ENCODE measurements around the gene TBC1D10B. TPM values are rescaled to one million over a fixed set of nuclear protein-coding genes. Genes with fewer than 3 reads are reported as not detected.

TBC1D10B gene, protein sequence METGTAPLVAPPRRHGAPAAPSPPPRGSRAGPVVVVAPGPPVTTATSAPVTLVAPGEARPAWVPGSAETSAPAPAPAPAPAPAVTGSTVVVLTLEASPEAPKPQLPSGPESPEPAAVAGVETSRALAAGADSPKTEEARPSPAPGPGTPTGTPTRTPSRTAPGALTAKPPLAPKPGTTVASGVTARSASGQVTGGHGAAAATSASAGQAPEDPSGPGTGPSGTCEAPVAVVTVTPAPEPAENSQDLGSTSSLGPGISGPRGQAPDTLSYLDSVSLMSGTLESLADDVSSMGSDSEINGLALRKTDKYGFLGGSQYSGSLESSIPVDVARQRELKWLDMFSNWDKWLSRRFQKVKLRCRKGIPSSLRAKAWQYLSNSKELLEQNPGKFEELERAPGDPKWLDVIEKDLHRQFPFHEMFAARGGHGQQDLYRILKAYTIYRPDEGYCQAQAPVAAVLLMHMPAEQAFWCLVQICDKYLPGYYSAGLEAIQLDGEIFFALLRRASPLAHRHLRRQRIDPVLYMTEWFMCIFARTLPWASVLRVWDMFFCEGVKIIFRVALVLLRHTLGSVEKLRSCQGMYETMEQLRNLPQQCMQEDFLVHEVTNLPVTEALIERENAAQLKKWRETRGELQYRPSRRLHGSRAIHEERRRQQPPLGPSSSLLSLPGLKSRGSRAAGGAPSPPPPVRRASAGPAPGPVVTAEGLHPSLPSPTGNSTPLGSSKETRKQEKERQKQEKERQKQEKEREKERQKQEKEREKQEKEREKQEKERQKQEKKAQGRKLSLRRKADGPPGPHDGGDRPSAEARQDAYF
- total RNA-seq (2014; rRNA removed; shearing (Covaris generic)) = 10.4 and 15.9 TPM in 2 replicates

DNA sequence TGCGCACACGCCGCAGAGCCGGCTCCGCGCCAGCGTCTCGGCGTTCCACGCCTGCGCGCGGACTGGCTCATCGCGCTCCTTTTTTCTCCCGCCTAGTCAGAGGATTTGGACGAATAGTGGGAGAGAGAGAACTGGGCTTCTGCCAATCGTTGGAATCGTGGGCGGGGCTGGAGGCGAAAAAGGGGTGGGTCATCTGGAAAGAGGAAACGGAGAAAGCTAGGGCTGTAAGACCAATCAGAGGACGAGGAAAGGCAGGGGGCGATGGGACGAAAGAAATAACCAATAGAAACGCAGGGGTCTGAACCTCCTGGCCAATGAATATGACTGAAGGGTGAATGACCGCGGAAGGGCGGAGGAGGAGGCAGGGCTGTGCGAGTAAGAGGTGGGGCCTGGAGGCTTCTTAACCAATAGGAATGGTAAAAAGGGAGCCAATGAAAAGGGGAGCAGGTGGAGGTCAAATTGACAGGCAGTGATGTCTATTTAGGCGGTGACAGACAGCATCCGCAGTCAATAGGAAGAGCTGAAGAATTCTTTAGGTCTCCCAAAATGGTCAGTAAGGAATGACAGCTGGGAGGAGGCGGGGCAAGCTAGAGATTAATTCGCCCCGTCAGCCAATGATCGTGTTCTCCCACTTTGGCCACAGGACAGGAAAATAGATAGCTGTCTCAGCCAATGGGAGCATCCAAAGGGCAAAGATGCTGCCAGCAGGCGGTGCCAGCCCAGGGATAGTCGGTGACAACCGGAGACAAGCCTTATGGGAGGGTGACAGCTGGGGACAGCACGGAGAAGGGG is at the start of gene TBC1D10B:
TBC1D10B (minus strand) TSS at position 39 of the 792 bp plus-strand sequence. CDS start 311 bp downstream, outside the sequence.
- peak; percentile 100 for DNase-seq (ENCODE audit: low spot score)

DNA sequence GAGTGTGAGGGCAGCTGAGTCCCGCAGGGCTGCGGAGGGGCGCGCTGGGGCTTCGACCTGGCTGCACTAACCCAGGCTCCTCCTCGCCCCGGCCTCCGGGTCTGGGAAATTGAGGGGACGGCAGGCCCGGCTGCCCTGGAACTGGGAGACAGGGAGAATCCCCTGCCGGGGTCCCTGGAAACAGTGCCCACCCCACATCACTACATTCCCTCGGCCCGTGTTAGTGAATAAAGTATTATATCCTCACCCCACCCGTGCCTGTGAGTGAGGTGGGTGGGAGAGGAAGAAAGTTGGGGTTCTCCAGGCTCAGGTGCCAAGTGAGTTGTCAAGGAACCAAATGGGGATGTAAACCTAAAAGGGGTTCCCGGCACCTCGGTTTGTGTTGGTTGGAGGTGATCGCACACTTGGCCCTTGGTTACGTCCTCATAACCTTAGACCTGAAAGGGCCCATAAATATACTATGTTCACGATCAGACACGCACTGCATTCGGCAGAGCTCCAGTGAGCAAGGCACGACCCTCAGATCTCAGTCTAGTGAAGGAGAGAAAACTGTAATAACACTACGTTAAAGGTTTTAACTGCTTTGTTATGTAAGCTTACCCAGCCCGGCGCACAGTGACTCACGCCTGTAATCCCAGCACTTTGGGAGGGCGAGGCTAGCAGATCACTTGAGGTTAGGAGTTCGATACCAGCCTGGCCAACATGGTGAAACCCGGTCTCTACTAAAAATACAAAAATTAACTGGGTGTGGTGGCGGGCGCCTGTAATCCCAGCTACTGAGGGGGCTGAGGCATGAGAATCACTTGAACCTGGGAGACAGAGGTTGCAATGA is 48.3 kb upstream of the TBC1D10B start:
- DNase-seq (ENCODE audit: low spot score) = no peak

DNA sequence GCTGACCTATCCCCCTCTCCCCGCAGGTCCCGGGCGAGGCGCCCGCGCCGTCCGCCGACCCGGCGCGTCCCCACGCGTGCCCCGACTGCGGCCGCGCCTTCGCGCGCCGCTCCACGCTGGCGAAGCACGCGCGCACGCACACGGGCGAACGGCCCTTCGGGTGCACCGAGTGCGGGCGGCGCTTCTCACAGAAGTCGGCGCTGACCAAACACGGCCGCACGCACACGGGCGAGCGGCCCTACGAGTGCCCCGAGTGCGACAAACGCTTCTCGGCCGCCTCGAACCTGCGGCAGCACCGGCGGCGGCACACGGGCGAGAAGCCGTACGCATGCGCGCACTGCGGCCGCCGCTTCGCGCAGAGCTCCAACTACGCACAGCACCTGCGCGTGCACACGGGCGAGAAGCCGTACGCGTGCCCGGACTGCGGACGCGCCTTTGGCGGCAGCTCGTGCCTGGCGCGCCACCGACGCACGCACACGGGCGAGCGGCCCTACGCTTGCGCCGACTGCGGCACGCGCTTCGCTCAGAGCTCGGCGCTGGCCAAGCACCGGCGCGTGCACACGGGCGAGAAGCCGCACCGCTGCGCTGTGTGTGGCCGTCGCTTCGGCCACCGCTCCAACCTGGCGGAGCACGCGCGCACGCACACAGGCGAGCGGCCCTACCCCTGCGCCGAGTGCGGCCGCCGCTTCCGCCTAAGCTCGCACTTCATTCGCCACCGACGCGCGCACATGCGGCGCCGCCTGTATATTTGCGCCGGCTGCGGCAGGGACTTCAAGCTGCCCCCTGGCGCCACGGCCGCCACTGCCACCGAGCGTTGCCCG is 47.4 kb upstream of the TBC1D10B start:
- DNase-seq (ENCODE audit: low spot score) = no peak

DNA sequence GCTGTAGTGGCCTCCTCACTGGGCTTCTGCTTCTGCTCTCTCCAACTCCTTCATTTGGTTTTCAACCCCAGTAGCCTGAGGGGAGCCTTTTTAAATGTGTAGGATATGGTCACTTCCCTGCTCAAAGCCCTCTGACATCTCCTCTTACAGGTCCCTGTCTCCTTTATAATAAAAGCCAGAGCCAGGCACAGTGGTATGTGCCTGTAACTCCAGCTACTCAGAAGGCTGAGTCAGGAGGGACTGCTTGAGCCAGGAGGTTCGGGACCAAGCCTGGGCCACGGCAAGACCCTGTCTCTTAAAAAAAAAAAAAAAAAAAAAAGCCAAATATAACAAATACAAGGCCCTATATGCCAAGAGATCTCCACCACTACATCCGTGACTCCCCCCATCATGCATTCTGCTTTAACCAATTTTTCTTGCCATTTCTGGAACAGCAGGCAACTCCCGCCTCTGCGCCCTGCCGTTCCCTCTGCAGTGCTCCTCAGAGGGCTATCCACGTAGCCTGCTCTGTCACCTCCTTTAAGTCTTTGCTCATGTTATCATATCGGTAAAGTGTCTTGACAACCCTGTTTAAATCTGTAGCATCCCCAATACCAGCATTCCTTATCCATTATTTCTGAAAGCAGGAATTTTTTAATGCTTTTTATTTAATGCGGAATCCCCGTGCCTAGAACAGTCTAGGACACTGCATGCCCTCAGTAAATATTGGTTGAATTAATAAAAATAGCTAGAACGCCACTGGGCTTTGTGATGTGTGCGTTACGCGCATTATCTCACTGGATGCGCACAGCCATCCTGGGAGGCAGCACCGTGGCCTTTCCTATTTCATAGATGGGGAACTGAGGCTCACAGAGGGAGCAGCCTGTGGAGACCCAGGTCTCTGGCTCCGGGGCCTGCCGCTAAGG is 46.6 kb upstream of the TBC1D10B start:
- no peak for DNase-seq (ENCODE audit: low spot score)

DNA sequence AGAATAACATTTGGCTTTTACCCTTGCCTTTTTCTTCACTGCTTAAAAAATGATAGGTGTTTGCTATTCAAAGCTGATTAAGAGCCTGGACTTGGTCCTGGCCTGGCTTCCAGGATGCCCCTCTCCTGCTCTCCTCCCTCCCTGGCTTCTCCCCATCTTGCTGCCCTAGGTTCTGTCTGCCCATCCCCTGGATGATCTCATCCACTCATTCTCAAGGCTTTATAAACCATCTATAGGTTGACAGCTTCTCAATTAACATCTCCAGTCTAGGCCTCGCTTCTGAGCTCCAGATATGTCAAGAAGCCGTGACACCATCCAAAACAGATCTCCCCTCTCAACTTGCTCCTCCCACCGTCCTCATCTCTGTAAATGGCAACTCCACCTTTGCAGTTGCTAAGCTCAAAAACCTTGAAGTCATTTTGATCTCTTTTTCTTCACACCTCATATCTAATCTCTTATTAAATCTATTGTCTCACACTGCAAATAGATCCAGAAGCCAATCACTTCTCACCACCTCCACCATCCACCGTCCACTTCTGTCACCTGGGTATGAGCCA is 45.8 kb upstream of the TBC1D10B start:
- DNase-seq (ENCODE audit: low spot score) = no peak

DNA sequence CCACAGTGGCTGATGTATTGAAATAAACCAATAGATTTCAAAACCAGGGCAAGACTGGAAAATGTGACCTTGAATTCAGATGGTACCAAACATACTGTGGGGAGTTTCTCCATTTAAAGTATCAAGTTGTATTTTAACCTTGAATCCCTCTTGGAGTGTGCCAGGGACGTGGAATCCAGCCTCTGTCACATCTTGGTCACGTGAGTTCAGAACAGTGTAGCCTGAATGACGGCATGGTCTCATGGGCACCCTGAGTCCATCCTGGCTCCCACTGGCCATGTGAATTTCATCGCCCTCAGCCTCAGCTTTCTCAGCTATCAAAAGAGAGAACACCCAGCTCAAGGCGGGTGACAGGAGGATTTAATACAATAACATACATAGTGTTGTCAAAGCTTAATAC is 43.9 kb upstream of the TBC1D10B start:
- DNase-seq (ENCODE audit: low spot score) = no peak

DNA sequence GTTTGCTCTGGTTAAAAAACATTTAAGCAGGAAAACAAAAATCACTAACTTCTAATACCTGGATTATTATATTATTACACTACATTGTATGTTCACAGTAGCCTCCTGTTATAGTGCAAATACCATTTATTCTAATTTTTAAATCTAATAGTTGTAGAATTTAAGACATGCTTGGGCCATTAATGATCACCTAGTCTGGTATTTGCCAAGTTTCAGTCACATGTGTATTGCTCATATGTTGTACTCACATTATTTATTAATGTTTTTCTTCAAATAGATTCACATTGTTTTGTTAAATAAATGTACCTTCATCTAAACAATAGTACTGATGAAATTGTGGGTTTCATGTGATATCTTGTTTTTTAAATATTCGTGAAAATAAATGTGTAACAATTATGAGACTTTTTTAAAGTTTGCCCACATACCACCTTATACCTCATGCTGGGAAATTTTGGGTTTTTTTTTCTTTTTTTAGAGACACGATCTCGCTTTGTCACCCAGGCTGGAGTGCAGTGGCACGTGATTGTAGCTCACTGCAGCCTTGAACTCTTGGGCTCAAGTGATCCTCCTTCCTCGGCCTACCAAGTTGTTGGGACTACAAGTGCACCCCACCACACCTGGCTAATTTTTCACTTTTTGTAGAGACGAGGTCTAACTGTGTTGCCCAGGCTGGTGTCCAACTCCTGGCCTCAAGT is 43.0 kb upstream of the TBC1D10B start:
- no peak for DNase-seq (ENCODE audit: low spot score)

DNA sequence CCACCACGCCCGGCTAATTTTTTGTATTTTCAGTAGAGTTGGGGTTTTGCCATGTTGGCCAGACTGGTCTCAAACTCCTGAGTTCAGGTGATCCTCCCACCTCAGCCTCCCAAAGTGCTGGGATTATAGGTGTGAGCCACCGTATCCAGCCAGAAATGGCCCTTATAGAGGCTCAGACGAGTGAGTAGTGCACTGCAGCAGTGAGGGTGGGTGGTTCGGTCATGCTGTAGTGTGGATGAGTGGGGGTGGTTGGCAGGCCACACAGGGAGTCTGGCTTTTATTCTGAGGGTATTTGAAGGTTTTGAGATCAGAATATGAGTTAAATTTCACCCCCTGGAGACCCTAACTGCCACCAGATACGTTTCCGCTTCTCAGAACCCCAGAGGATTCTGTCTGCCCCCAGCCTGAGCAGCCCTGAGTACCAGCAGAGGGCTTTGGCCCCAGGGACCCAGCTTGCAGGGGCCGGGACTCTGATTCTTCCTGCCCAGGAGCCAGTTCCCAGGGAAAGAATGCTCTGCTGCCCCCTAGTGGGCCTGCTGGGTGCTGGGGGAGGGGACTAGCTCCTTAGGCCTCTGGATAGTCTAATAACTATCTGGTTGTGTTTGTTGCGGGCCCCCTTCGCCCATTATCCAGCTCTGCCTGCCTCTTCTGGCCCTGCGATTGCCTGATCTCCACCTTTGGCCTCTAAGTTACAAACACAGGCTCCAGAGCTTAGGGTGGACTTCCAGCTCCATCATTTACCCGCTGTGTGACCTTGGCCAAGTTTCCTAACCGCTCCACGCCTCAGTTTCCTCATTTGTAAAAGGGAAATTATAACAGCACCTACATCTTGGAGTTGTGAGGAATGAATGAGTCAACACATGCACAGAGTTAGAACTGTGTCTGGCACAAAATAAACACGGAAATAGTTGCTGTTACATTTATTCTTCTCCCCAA is 39.1 kb upstream of the TBC1D10B start:
- peak; percentile 67 for DNase-seq (ENCODE audit: low spot score)

DNA sequence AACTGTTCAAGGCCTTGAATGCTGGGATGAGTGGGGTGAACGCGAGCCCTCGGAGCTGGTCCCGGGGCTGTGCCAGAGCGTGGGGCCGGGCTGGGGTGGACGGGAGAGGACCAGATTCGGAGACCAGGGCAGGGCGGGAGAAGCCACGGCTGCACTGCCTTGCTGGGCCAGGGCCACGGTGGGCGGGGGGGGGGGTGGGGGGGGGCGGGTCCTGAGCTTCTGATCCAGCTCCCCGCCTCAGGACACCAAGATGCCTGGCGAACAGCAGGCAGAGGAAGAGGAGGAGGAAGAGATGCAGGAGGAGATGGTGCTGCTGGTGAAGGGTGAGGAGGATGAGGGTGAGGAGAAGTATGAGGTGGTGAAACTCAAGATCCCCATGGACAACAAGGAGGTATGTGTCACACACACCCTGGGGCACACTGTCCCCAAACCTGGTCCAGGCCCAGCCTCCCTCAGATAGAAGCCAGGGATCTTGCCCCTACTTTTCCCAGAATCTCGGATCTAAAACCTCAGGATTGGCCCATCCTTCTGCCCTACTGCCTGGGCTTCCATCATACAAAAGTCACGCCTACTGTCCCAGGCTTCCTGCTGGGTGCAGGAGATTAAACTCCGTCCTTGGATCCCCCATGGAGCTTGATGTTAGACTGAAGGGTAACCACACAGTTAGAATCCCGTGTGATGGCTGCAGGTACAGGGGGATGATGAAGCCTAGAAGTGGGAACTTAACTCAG is 37.7 kb upstream of the TBC1D10B start:
- DNase-seq (ENCODE audit: low spot score) = no peak

DNA sequence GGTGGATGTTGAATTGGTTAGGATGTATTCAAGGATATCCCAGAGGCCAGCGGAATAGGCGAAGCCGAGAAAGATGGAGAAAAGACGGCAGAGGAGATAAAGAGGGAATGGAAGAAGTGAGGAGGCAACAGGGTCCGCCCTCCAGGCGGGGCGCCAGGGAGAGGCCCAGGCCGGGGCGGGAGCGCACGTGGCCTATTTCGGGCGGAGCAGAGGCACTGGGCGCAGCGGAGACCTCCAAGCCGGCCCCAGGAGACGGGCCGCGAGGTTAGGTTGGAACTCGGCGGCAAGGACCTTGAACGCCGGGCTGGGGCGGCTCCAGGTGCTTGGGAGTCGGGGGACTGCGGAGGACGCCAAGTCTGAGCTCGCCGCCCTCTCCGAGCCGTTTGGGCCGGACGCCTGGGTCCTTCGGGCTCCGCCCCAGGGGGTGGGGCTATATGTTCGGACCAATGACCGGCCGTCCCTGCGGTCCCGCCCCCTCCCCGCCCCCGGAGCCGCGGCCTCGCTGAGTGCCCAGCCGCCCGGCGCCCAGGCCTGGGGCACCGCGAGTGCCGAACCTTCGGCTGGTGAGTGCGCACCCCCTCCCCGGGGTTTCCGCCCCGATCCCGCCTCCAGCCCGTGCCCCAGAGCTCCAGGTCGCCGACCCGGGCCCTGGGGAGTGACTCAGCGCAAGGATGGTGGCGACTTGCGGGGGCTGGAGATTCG is 37.0 kb upstream of the TBC1D10B start, which contains the start of gene ZNF771:
ZNF771 (plus strand) TSS at position 505 of the 702 bp plus-strand sequence. CDS start 448 bp downstream, outside the sequence.
- DNase-seq (ENCODE audit: low spot score) = peak; percentile 72

DNA sequence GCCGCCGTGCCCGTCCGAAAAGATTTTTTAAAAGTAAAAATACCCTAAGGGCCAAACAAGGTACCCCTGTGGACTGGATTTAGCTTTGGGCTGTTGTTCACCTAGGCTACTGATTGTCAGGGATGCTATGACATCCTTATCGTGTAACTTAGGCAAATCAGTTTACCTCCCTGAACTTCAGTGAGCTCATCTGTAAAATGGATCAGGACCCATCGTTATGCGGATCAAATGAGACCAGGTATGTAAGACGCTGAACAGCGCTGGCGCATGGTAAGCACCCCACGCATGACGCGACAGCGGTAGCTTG is 36.5 kb upstream of the TBC1D10B start:
- DNase-seq (ENCODE audit: low spot score) = no peak

DNA sequence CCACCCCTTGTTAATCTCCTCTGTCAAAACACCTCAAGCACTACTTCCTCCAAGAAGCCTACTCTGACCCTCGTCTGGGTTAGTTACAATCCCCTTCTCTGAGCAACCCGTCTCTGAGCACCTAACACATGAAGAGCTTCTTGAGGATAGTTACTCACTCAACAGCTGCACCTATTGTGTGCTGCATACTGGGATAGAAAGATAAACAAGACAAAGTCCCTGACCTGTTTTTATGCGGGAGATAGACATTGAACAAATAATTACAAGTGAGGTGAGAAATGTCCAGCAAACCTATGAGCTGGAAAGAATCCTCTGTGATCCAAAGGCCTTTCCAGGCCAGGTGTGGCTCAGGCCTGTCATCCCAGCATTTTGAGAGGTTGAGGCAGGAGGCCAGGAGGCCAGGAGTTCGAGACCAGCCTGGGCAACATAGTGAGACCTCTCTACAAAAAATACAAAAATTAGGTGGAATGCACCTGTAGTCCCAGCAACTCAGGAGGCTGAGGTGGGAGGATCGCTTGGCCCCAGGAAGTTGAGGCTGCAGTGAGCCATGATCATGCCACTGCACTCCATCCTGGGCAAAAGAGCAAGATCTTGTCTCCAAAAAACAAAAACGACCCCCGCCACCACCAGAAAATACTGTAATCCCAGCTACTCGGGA is 31.6 kb upstream of the TBC1D10B start:
- no peak for DNase-seq (ENCODE audit: low spot score)

DNA sequence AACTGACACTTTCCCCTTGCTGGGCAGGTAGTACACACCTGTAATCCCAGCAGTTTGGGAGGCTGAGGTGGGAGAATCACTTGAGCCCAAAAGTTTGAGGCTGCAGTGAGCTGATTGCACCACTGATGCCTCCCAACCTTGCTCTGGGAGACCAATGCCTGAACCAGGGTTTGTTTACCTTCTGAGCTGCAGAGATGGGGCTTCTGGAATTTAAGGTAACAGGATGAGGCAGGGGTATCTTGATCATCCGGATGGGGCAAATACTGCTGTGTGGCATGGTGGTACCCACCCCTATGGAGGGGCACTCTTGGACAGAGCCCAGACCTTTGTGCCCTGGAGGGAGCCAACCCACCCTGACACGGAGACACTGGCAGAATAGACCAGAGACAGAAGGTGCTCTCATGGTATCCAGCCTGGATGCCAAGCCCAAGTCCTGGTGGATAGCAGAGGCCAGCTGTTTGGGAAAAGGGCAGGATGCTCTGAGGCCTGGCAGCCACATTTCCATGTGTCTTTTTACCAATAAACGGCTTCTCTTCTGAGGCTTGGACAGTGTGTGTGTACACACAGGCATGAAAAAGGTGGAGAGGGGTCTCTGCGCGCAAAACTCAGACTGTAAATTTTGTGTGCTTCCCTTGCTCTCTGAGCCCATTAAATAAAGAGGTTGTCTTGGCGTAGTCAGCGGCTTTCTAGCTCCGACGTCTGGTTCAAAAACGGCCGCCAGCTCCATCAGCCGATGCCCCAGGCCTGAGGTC is 29.3 kb upstream of the TBC1D10B start:
- DNase-seq (ENCODE audit: low spot score) = no peak

DNA sequence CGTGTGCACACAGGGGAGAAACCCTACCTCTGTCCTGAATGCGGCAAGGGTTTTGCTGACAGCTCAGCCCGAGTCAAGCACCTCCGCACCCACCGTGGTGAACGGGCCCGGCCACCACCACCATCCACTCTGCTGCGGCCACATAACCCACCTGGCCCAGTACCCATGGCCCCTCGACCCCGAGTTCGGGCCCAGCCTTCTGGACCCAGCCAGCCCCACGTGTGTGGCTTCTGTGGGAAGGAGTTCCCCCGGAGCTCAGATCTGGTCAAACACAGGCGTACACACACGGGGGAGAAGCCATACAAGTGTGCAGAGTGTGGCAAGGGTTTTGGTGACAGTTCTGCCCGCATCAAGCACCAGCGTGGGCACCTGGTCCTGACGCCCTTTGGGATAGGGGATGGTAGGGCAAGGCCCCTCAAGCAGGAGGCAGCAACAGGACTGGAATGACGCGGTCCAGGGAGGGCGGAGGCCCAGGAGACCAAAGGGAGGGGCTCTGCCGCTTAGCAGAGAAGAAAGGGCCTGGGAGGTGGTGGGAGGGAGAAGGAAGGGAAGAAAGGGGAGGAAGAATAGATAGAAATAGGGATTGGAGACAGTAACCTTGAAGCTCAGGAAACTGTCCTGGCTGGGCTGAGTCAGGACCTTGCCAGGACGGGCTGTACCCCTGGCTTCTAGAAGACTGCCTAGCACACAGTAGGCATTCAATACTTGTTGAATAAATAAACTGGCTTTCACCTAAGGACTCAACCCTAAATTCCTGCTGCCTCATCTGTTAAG is 28.6 kb upstream of the TBC1D10B start:
- DNase-seq (ENCODE audit: low spot score) = no peak
